ENCODE results near the gene DLX4. TPM values are rescaled to one million over a fixed set of nuclear protein-coding genes. Genes with fewer than 3 reads are reported as not detected.

DLX4 gene
- total RNA-seq, 1 donor from 2014 or later, result not detected

DNA sequence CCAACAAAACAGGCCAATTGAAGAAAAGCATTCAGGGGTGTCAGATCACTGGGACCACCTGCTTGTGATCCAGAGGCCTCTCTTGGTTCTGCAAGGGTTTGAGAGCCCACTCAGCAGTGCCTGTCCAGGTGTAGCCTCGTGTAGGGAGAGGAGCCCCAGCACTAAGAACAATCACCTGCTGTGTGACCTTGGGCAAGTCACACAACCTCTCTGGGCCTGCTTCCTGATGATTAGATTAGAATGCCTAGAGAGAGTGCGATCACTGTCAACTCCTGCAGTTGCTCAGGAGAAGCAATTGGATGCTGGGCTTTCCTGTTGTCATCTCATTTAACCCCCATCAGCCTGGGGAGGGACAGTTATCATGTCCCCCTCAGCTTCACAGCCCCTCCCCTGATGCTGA lies 15.8 kb downstream of the DLX4 start:
- no peak overlapping the region for H3K27ac Mint-ChIP-seq (ENCODE audit: unreplicated experiment)
- no peaks in the 10 kb centered on the region for H3K79me2 ChIP-seq (ENCODE audit: insufficient read depth, low read length)
- H3K27me3 Mint-ChIP-seq (ENCODE audit: low read depth, unreplicated experiment), result peaks cover 88% of the 10 kb centered on the region
- H4K20me1 ChIP-seq (ENCODE audit: insufficient read depth, low read length), result no peaks in the 10 kb centered on the region
- peaks cover 4% of the 10 kb centered on the region for H3K9me3 Mint-ChIP-seq (ENCODE audit: unreplicated experiment)
- no peaks in the 10 kb centered on the region for H3K4me1 ChIP-seq (ENCODE audit: insufficient read depth, low read length)
- DNase-seq (ENCODE audit: low read depth) (no peak), FAIRE-seq (no peak)
- no peak overlapping the region for H2AFZ ChIP-seq (ENCODE audit: low read depth, low read length)
- H3K4me3 Mint-ChIP-seq (ENCODE audit: unreplicated experiment), result no peak overlapping the region
- H3K36me3 Mint-ChIP-seq (ENCODE audit: low read depth, unreplicated experiment), result no peaks in the 10 kb centered on the region
- no peak overlapping the region for H3K4me2 ChIP-seq (ENCODE audit: low read length)
- H3K4me3 ChIP-seq (ENCODE audit: insufficient read depth, low read depth, low read length), result no peak overlapping the region
- no peaks in the 10 kb centered on the region for H3K36me3 ChIP-seq (ENCODE audit: insufficient read depth, low read length)
- no peak overlapping the region for H3K9ac ChIP-seq (ENCODE audit: low read length)
- TF ChIP-seq EZH2 (IDR thresholded peaks at IDR 0.05; ENCODE audit: insufficient read depth, low read length), result no peak
- TF ChIP-seq, protein P1, sequence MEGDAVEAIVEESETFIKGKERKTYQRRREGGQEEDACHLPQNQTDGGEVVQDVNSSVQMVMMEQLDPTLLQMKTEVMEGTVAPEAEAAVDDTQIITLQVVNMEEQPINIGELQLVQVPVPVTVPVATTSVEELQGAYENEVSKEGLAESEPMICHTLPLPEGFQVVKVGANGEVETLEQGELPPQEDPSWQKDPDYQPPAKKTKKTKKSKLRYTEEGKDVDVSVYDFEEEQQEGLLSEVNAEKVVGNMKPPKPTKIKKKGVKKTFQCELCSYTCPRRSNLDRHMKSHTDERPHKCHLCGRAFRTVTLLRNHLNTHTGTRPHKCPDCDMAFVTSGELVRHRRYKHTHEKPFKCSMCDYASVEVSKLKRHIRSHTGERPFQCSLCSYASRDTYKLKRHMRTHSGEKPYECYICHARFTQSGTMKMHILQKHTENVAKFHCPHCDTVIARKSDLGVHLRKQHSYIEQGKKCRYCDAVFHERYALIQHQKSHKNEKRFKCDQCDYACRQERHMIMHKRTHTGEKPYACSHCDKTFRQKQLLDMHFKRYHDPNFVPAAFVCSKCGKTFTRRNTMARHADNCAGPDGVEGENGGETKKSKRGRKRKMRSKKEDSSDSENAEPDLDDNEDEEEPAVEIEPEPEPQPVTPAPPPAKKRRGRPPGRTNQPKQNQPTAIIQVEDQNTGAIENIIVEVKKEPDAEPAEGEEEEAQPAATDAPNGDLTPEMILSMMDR (IDR thresholded peaks at IDR 0.05; ENCODE audit: insufficient read depth, low read depth, low read length), result no peak
- H3K9me3 ChIP-seq (ENCODE audit: insufficient read depth, low read depth, low read length), result no peaks in the 10 kb centered on the region
- peaks cover 67% of the 10 kb centered on the region for H3K27me3 ChIP-seq (ENCODE audit: insufficient read depth, low read length)
- H3K27ac ChIP-seq (ENCODE audit: low read depth, low read length), result no peak overlapping the region
- peaks cover 5% of the 10 kb centered on the region for H3K4me1 Mint-ChIP-seq (ENCODE audit: low read depth, unreplicated experiment)

DNA sequence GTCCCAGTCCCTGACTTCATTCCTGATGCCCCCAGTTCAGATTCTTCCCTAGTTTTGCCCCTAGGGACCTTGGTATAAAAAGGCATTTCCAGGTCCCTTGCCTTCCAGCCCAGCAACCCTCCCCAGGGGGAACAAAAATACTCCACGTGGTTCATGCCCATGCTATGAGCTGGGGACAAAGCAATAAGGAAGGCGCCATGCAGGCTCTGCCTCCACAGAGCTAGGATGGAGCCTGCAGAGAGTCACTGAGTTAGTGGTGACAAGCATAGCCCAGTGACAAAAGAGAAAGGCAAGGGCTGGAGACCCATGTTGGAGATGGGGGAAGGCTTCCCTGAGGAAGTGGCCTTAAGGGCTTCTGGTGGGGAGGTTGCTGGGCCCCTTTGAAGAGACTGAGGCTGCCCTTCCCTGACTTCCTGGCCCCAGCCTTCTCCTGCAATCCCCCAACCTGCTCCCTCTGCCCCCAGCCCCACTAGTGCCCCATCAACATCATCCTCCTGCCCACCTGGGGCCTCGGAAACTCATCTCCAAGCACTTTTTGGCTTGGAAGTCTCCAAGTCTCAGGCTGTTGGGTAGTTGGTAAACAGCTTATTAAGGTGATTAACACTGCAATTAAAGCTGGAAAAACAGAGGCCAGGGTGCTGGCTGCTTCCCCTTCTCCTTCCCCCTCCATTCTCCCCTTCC lies 16.5 kb downstream of the DLX4 start:
- Histone ChIP-seq H3K4me1 (ENCODE audit: insufficient read depth, low read length) (no peaks in the 10 kb centered on the region), H3K27me3 (ENCODE audit: insufficient read depth, low read length) (peaks cover 67% of the 10 kb centered on the region), H3K4me3 (ENCODE audit: insufficient read depth, low read depth, low read length) (no peak overlapping the region), H3K4me2 (ENCODE audit: low read length) (no peak overlapping the region), H3K9me3 (ENCODE audit: insufficient read depth, low read depth, low read length) (no peaks in the 10 kb centered on the region), H3K9ac (ENCODE audit: low read length) (no peak overlapping the region), H4K20me1 (ENCODE audit: insufficient read depth, low read length) (no peaks in the 10 kb centered on the region), H3K79me2 (ENCODE audit: insufficient read depth, low read length) (no peaks in the 10 kb centered on the region), H3K27ac (ENCODE audit: low read depth, low read length) (no peak overlapping the region), H3K36me3 (ENCODE audit: insufficient read depth, low read length) (no peaks in the 10 kb centered on the region), H2AFZ (ENCODE audit: low read depth, low read length) (no peak overlapping the region)
- FAIRE-seq, result no peak
- DNase-seq (ENCODE audit: low read depth), result no peak
- Mint-ChIP-seq H3K27me3 (ENCODE audit: low read depth, unreplicated experiment) (peaks cover 88% of the 10 kb centered on the region), H3K36me3 (ENCODE audit: low read depth, unreplicated experiment) (no peaks in the 10 kb centered on the region), H3K9me3 (ENCODE audit: unreplicated experiment) (peaks cover 4% of the 10 kb centered on the region), H3K27ac (ENCODE audit: unreplicated experiment) (no peak overlapping the region), H3K4me1 (ENCODE audit: low read depth, unreplicated experiment) (peaks cover 3% of the 10 kb centered on the region), H3K4me3 (ENCODE audit: unreplicated experiment) (no peak overlapping the region)
- TF ChIP-seq, protein P1 (IDR thresholded peaks at IDR 0.05; ENCODE audit: insufficient read depth, low read depth, low read length), result no peak
- no peak for TF ChIP-seq EZH2 (IDR thresholded peaks at IDR 0.05; ENCODE audit: insufficient read depth, low read length)

All from astrocyte (in vitro differentiated cells and primary cell).